Stimulated activated naive CD8-positive, alpha-beta T cell treated with anti-CD3 and anti-CD28 coated beads, Interleukin-15, Interleukin-2, amounts not matched to agents 100 U/mL and 50 U/mL, for 24 hours (primary cell): ENCODE results near the gene FAM107A.

Source experiments
- ATAC-seq: fragments of 150-1000 bp; cut with Tn5 transposase; one replicate; pipeline ENCODE4 v1.10.0; 2021
- DNase-seq: peaks from one replicate; pipeline ENCODE4 v3.0.0; 2021

The FAM107A gene

DNA sequence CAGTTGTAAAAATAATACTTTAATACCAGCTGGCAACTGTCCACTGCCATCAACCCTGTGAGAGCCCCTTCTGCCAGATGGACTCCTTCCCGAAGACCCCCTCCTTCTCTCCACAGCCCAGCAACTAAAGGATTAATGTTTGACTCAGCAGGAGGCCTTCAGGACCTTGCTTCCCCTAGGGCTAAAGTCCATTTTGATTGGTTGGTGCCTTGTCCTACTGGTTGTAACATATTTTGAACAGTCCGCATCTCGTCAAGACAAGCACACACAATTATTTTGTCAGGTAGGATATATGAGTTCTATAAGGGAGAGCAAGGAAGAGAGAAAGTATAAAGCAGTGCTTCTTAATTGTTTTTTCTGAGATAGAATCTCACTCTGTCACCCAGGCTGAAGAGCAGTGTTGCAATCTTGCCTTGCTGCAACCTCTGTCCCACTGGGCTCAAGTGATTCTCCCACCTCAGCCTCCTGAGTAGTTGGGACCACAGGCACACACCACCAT lies 58.9 kb downstream of the FAM107A start:
- ATAC-seq (no peak), DNase-seq (no peak)

DNA sequence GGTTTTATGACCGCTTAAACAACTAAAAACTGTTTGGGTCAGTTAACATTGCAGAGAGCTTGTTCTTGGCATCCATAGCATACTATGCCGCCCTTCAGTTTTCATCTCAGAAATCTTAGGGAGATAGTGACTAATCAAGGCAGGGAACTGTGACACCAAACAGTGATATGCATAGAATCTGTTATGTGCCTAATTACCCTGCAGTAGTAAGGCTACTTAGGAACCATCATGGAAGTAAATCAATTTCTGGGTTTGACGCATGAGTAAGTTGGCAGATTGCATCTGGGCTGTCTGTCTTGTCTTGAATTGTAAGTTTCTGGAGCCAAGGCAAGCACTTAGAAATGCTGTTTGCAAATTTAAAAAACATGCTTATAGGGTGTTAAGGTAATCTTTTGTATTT lies 62.8 kb downstream of the FAM107A start:
- DNase-seq: no peak
- no peak for ATAC-seq
